Measurements from ENCODE around the gene TCOF1. TPM values are rescaled to one million over a fixed set of nuclear protein-coding genes. Genes with fewer than 3 reads are reported as not detected.

TCOF1 gene
- total RNA-seq, 1 donor from 2014 or later, result 33.2 TPM

Other genes starting within 250 kb of the TCOF1 start
- 17.1 and 18.3 TPM in 2 replicates for gene PDGFRB, start 201.9 kb upstream of the TCOF1 start, total RNA-seq
- 0.33 and 0.48 TPM in 2 replicates for gene CDX1, start 190.9 kb upstream of the TCOF1 start, total RNA-seq
- gene SLC6A7, start 167.6 kb upstream of the TCOF1 start, total RNA-seq, result not detected in 2 replicates
- not detected in 2 replicates for gene CAMK2A, start 67.9 kb upstream of the TCOF1 start, total RNA-seq
- 2.4 TPM in 2 replicates for gene ARSI, start 54.8 kb upstream of the TCOF1 start, total RNA-seq
- gene CD74, start 55.2 kb downstream of the TCOF1 start, total RNA-seq, result 119 and 126 TPM in 2 replicates
- 3,131 and 3,855 TPM in 2 replicates for gene RPS14, start 92.0 kb downstream of the TCOF1 start, total RNA-seq
- gene NDST1, start 150.4 kb downstream of the TCOF1 start, total RNA-seq, result 155 and 192 TPM in 2 replicates

Measured in kidney epithelial cell (primary cell).